IMR-90 (cell line): ENCODE measurements around the gene SS18L1. TPM values are rescaled to one million over a fixed set of nuclear protein-coding genes. Genes with fewer than 3 reads are reported as not detected.

Source experiments
- ATAC-seq: fragments of 200-7000 bp; cut with Tn5 transposase; 2 replicates; pipeline ENCODE4 v1.9.1; 2020; ENCODE audit warnings: low read depth, mild to moderate bottlenecking, moderate library complexity
- BruUV-seq: library from RNA; stranded (reverse); fragments of 400-500 nt; replicated peaks from 2 replicates; lab custom pipeline; 2021; lab: Mats Ljungman, UMichigan
- CTCF ChIA-PET: fragments of 300-600 bp; formaldehyde crosslinking; extraction: SDS; loops from one replicate; lab custom pipeline; 2021; ENCODE audit warnings: antibody characterized with exemption; lab: Yijun Ruan, JAX
- POLR2A ChIA-PET: fragments of 300-600 bp; sonication (Branson Sonifier 250); formaldehyde crosslinking; loops from one replicate; lab custom pipeline; 2022; ENCODE audit warnings: antibody characterized with exemption; ENCODE audit not compliant: unreplicated experiment; lab: Charles Lee
- DNase-seq: peaks from one replicate; pipeline ENCODE4 v3.0.0; 2013
- H2AFZ ChIP-seq: replicated peaks from 2 replicates; pipeline ENCODE3; 2013; ENCODE audit warnings: low read length, mild to moderate bottlenecking; ENCODE audit not compliant: poor library complexity
- H2AK5ac ChIP-seq: 2 replicates; pipeline ENCODE4 v1.6.1; 2013; ENCODE audit warnings: low read depth, low read length, inconsistent platforms
- H2AK9ac ChIP-seq: replicated peaks from 2 replicates; pipeline ENCODE3; 2013; ENCODE audit warnings: mild to moderate bottlenecking, low read depth, low read length, moderate library complexity; ENCODE audit not compliant: poor library complexity
- H2BK120ac ChIP-seq: 2 replicates; pipeline ENCODE4 v1.6.1; 2013; ENCODE audit warnings: low read depth, low read length, inconsistent platforms
- H2BK15ac ChIP-seq: 3 replicates; pipeline ENCODE4 v1.6.1; 2013; ENCODE audit warnings: low read depth, low read length, inconsistent platforms
- H2BK20ac ChIP-seq: 2 replicates; pipeline ENCODE4 v1.6.1; 2013; ENCODE audit warnings: low read depth, mild to moderate bottlenecking, inconsistent platforms, low read length, moderate library complexity
- H2BK5ac ChIP-seq: 2 replicates; pipeline ENCODE4 v1.6.1; 2013; ENCODE audit warnings: mild to moderate bottlenecking, low read depth, low read length, inconsistent platforms; ENCODE audit not compliant: poor library complexity, severe bottlenecking
- H3K14ac ChIP-seq: replicated peaks from 2 replicates; pipeline ENCODE4 v1.6.1; 2013; ENCODE audit warnings: low read depth, low read length, inconsistent platforms
- H3K18ac ChIP-seq: 2 replicates; pipeline ENCODE4 v1.6.1; 2013; ENCODE audit warnings: low read depth, low read length, control low read depth
- H3K23ac ChIP-seq: 2 replicates; pipeline ENCODE4 v1.6.1; 2013; ENCODE audit warnings: low read depth, low read length, inconsistent platforms
- H3K27ac ChIP-seq: 2 replicates; pipeline ENCODE4 v1.5.1; 2013; ENCODE audit warnings: mild to moderate bottlenecking, control low read depth, low read length; ENCODE audit not compliant: insufficient read depth
- H3K27me3 ChIP-seq: 2 replicates; pipeline ENCODE4 v1.6.1; 2013; ENCODE audit warnings: low read length; ENCODE audit not compliant: control insufficient read depth, insufficient read depth
- H3K36me3 ChIP-seq: 2 replicates; pipeline ENCODE4 v1.6.1; 2013; ENCODE audit warnings: low read length, mixed read lengths; ENCODE audit not compliant: control insufficient read depth, insufficient read depth
- H3K4ac ChIP-seq: 2 replicates; pipeline ENCODE4 v1.6.1; 2013; ENCODE audit warnings: low read depth, low read length, inconsistent platforms
- H3K4me1 ChIP-seq: 2 replicates; pipeline ENCODE4 v1.6.1; 2013; ENCODE audit warnings: low read length, mixed read lengths; ENCODE audit not compliant: control insufficient read depth, insufficient read depth
- H3K4me2 ChIP-seq: 2 replicates; pipeline ENCODE4 v1.6.1; 2013; ENCODE audit warnings: low read depth, mild to moderate bottlenecking, control low read depth, low read length, moderate library complexity
- H3K4me3 ChIP-seq: 2 replicates; pipeline ENCODE4 v1.5.1; 2013; ENCODE audit warnings: low read depth, mild to moderate bottlenecking, control low read depth, low read length, moderate library complexity; ENCODE audit not compliant: insufficient read depth
- H3K56ac ChIP-seq: 2 replicates; pipeline ENCODE4 v1.6.1; 2013; ENCODE audit warnings: low read length, inconsistent platforms; ENCODE audit not compliant: insufficient read depth; ENCODE audit errors: extremely low read depth
- H3K79me1 ChIP-seq, 2 experiments: 2 replicates each; pipeline ENCODE4 v1.6.1; 2013; ENCODE audit warnings: low read length in 2 of 2, inconsistent platforms in 1 of 2, low read depth in 1 of 2
- H3K9ac ChIP-seq: 2 replicates; pipeline ENCODE4 v1.6.1; 2013; ENCODE audit warnings: low read depth, low read length, control low read depth
- H3K9me1 ChIP-seq: 2 replicates; pipeline ENCODE4 v1.6.1; 2013; ENCODE audit warnings: low read length, inconsistent platforms; ENCODE audit not compliant: insufficient read depth
- H3K9me3 ChIP-seq: 2 replicates; pipeline ENCODE4 v1.6.1; 2013; ENCODE audit warnings: low read length; ENCODE audit not compliant: control insufficient read depth, insufficient read depth
- H4K20me1 ChIP-seq: 2 replicates; pipeline ENCODE4 v1.6.1; 2013; ENCODE audit warnings: low read length, inconsistent platforms; ENCODE audit not compliant: insufficient read depth
- H4K5ac ChIP-seq: 2 replicates; pipeline ENCODE4 v1.6.1; 2013; ENCODE audit warnings: mild to moderate bottlenecking, low read depth, low read length, control low read depth
- H4K8ac ChIP-seq, 2 experiments: 2 replicates each; pipeline ENCODE4 v1.6.1; 2013; ENCODE audit warnings: low read depth in 2 of 2, low read length in 2 of 2, control low read depth in 1 of 2, inconsistent platforms in 1 of 2
- H4K91ac ChIP-seq: 2 replicates; pipeline ENCODE4 v1.6.1; 2013; ENCODE audit warnings: low read depth, low read length, inconsistent platforms; ENCODE audit not compliant: insufficient read depth
- BHLHE40 ChIP-seq: fragments of 150-350 bp; IDR thresholded peaks from 2 replicates; pipeline ENCODE4 v1.6.1; 2016; ENCODE audit warnings: mild to moderate bottlenecking, low read depth, low read length
- CHD1 ChIP-seq: IDR thresholded peaks from 2 replicates; pipeline ENCODE4 v1.6.1; 2012; ENCODE audit warnings: low read depth, low read length, improper control_type of control experiment
- FOS ChIP-seq: fragments of 150-350 bp; IDR thresholded peaks from 2 replicates; pipeline ENCODE4 v1.6.1; 2016; ENCODE audit warnings: low read depth, low read length
- MAFK ChIP-seq: IDR thresholded peaks from 2 replicates; pipeline ENCODE4 v1.6.1; 2012; ENCODE audit warnings: low read depth, low read length, improper control_type of control experiment
- MAZ ChIP-seq: IDR thresholded peaks from 2 replicates; pipeline ENCODE4 v1.6.1; 2012; ENCODE audit warnings: low read depth, mild to moderate bottlenecking, low read length, improper control_type of control experiment, moderate library complexity, borderline replicate concordance
- MXI1 ChIP-seq: IDR thresholded peaks from 2 replicates; pipeline ENCODE4 v1.6.1; 2012; ENCODE audit warnings: low read depth, mild to moderate bottlenecking, low read length, moderate library complexity, borderline replicate concordance
- NFE2L2 ChIP-seq: fragments of 150-350 bp; IDR thresholded peaks from 2 replicates; pipeline ENCODE4 v1.6.1; 2016; ENCODE audit warnings: low read depth, mild to moderate bottlenecking, low read length
- POLR2A ChIP-seq: IDR thresholded peaks from 2 replicates; pipeline ENCODE4 v1.6.1; 2012; ENCODE audit warnings: mild to moderate bottlenecking, low read depth, low read length
- RCOR1 ChIP-seq: IDR thresholded peaks from 2 replicates; pipeline ENCODE4 v1.6.1; 2012; ENCODE audit warnings: mild to moderate bottlenecking, low read length, improper control_type of control experiment; ENCODE audit not compliant: insufficient replicate concordance
- SMC3 ChIP-seq: fragments of 150-350 bp; IDR thresholded peaks from 2 replicates; pipeline ENCODE4 v1.6.1; 2016; ENCODE audit warnings: low read depth, mild to moderate bottlenecking, antibody characterized with exemption, low read length, moderate library complexity
- USF2 ChIP-seq: fragments of 150-350 bp; IDR thresholded peaks from 2 replicates; pipeline ENCODE4 v1.6.1; 2017; ENCODE audit warnings: mild to moderate bottlenecking, antibody characterized with exemption, low read length, low read depth
- WGBS, 2 experiments: methylation state at CpG; one replicate each; pipeline versions ENCODE4 v1.1.5 to v1.1.7; 2013; ENCODE audit warnings: missing lambda C conversion rate in 2 of 2; ENCODE audit not compliant: insufficient read length in 1 of 2; ENCODE audit errors: extremely low coverage in 2 of 2; 5-methylcytosine and 5-hydroxymethylcytosine counted together
- dilution Hi-C: fragments of 300-500 bp; cut with HindIII; formaldehyde crosslinking; loops from one replicate; pipeline ENCODE4 v1.14.3; 2018; ENCODE audit warnings: low sequenced_read_pairs; ENCODE audit not compliant: unreplicated experiment
- in situ Hi-C: fragments of 300-500 bp; cut with MboI; formaldehyde crosslinking; loops from 3 replicates; pipeline ENCODE4 v1.14.3; 2019; ENCODE audit warnings: low sequenced_read_pairs, inconsistent platforms, mixed read lengths
- intact Hi-C: fragments of 100-400 bp; cut with micrococcal nuclease; formaldehyde crosslinking; loops from 2 replicates; pipeline ENCODE4 v1.10.0; 2022
- polyA plus RNA-seq, 3 experiments: library from polyadenylated mRNA; depleted of rRNA; stranded (reverse); fragments of >200 nt; gene quantifications; 2 replicates each; pipeline ENCODE4 v1.2.3, GENCODE V29; 2012; ENCODE audit warnings: low replicate concordance in 1 of 3
- total RNA-seq: library from RNA; depleted of rRNA; stranded (reverse); fragments of >200 nt; gene quantifications from 2 replicates; pipeline ENCODE4 v1.2.3, GENCODE V29; 2012
- TF ChIP-seq, protein P1 (sequence below): conservative IDR thresholded peaks from 2 replicates; pipeline ENCODE4 v1.5.1; 2012; ENCODE audit warnings: mild to moderate bottlenecking, low read depth, low read length, improper control_type of control experiment

The SS18L1 gene
- total and polyA plus RNA-seq, 2 of the 4 experiments (the other 2 are of a cell fraction): 8.1 to 12.2 TPM

- TF ChIP-seq CHD1 (no peak), RCOR1 (no peak), NFE2L2 (no peak), SMC3 (no peak), FOS (no peak), MAZ (no peak), MXI1 (no peak), POLR2A (no peak), BHLHE40 (no peak), USF2 (no peak), MAFK (no peak)
- TF ChIP-seq, protein P1, sequence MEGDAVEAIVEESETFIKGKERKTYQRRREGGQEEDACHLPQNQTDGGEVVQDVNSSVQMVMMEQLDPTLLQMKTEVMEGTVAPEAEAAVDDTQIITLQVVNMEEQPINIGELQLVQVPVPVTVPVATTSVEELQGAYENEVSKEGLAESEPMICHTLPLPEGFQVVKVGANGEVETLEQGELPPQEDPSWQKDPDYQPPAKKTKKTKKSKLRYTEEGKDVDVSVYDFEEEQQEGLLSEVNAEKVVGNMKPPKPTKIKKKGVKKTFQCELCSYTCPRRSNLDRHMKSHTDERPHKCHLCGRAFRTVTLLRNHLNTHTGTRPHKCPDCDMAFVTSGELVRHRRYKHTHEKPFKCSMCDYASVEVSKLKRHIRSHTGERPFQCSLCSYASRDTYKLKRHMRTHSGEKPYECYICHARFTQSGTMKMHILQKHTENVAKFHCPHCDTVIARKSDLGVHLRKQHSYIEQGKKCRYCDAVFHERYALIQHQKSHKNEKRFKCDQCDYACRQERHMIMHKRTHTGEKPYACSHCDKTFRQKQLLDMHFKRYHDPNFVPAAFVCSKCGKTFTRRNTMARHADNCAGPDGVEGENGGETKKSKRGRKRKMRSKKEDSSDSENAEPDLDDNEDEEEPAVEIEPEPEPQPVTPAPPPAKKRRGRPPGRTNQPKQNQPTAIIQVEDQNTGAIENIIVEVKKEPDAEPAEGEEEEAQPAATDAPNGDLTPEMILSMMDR: no peak
- no peaks in the 10 kb centered on the region for H3K9me1 ChIP-seq
- H3K18ac ChIP-seq: no peak overlapping the region
- H2AK5ac ChIP-seq: no peak overlapping the region
- dilution Hi-C loops: no loop called here
- H4K8ac ChIP-seq: no peak overlapping the region
- no peak overlapping the region for H4K5ac ChIP-seq
- POLR2A ChIA-PET: no interaction called here
- H3K56ac ChIP-seq: no peak overlapping the region
- WGBS, 2 experiments: 48% methylated on average over 6 of the region's 27 CpGs; no CpG with 5 or more reads in 1 of the 2 experiments
- H2AK9ac ChIP-seq: no peak overlapping the region
- H2BK5ac ChIP-seq: no peak overlapping the region
- no peak overlapping the region for H3K4me2 ChIP-seq
- H2BK120ac ChIP-seq: no peak overlapping the region
- no TSS peak for BruUV-seq
- H3K4me3 ChIP-seq: no peak overlapping the region
- intact Hi-C loops: no loop called here
- no peaks in the 10 kb centered on the region for H3K9me3 ChIP-seq
- no peak overlapping the region for H3K9ac ChIP-seq
- H3K79me1 ChIP-seq: no peaks in the 10 kb centered on the region; a peak in 1 of 4 replicates
- CTCF ChIA-PET: no interaction called here
- H2AFZ ChIP-seq: no peak overlapping the region
- no peak overlapping the region for H4K91ac ChIP-seq
- H3K4ac ChIP-seq: no peak overlapping the region
- peaks cover 4% of the 10 kb centered on the region for H4K20me1 ChIP-seq
- H3K14ac ChIP-seq: no peak overlapping the region
- H3K23ac ChIP-seq: no peak overlapping the region
- ATAC-seq (peak; percentile 28; the same call in 1 of the 2 replicates), DNase-seq (no peak)
- no peaks in the 10 kb centered on the region for H3K4me1 ChIP-seq
- no peak overlapping the region for H2BK15ac ChIP-seq
- H2BK20ac ChIP-seq: no peak overlapping the region
- peaks cover 20% of the 10 kb centered on the region for H3K27me3 ChIP-seq
- H3K36me3 ChIP-seq: no peaks in the 10 kb centered on the region
- no peak overlapping the region for H3K27ac ChIP-seq
- in situ Hi-C loops: no loop called here
Observed at GRCh38 chr20:62208795-62209755, 65.5 kb downstream of the SS18L1 start.
